ENCODE data around the gene MYO1B.

Gene MYO1B

GRCh38 chr2:191280290-191280689 is 35.1 kb downstream of the MYO1B start:
- DNase-seq (ENCODE audit: low spot score) = no peak
- no peak overlapping the region for H3K27ac Mint-ChIP-seq
- no peaks in the 10 kb centered on the region for H3K4me1 Mint-ChIP-seq (ENCODE audit: low read depth)
- no peaks in the 10 kb centered on the region for H3K27me3 Mint-ChIP-seq (ENCODE audit: low read depth)
- H3K9me3 Mint-ChIP-seq = no peaks in the 10 kb centered on the region
- H3K36me3 Mint-ChIP-seq (ENCODE audit: low read depth) = no peaks in the 10 kb centered on the region
- H3K4me3 Mint-ChIP-seq = no peak overlapping the region

- Mint-ChIP-seq H3K27ac (no peak overlapping the region), H3K27me3 (ENCODE audit: low read depth) (no peaks in the 10 kb centered on the region), H3K9me3 (no peaks in the 10 kb centered on the region), H3K4me1 (ENCODE audit: low read depth) (no peaks in the 10 kb centered on the region), H3K36me3 (ENCODE audit: low read depth) (no peaks in the 10 kb centered on the region), H3K4me3 (no peak overlapping the region)
- no peak for DNase-seq (ENCODE audit: low spot score)
Measured at GRCh38 chr2:191280834-191281756, 35.9 kb downstream of the MYO1B start.

GRCh38 chr2:191285252-191285651 is 40.0 kb downstream of the MYO1B start:
- Mint-ChIP-seq H3K27me3 (ENCODE audit: low read depth) (no peaks in the 10 kb centered on the region), H3K4me3 (no peak overlapping the region), H3K4me1 (ENCODE audit: low read depth) (no peaks in the 10 kb centered on the region), H3K36me3 (ENCODE audit: low read depth) (no peaks in the 10 kb centered on the region), H3K9me3 (no peaks in the 10 kb centered on the region), H3K27ac (no peak overlapping the region)
- no peak for DNase-seq (ENCODE audit: low spot score)

- H3K4me1 Mint-ChIP-seq (ENCODE audit: low read depth) = peaks cover 2% of the 10 kb centered on the region
- H3K4me3 Mint-ChIP-seq = no peak overlapping the region
- no peaks in the 10 kb centered on the region for H3K27me3 Mint-ChIP-seq (ENCODE audit: low read depth)
- H3K9me3 Mint-ChIP-seq = no peaks in the 10 kb centered on the region
- no peak overlapping the region for H3K27ac Mint-ChIP-seq
- no peak for DNase-seq (ENCODE audit: low spot score)
- H3K36me3 Mint-ChIP-seq (ENCODE audit: low read depth) = no peaks in the 10 kb centered on the region
Measured at GRCh38 chr2:191287820-191288219, 42.6 kb downstream of the MYO1B start.

- no peaks in the 10 kb centered on the region for H3K36me3 Mint-ChIP-seq (ENCODE audit: low read depth)
- peaks cover 10% of the 10 kb centered on the region for H3K4me1 Mint-ChIP-seq (ENCODE audit: low read depth)
- no peak overlapping the region for H3K4me3 Mint-ChIP-seq
- no peak overlapping the region for H3K27ac Mint-ChIP-seq
- DNase-seq (ENCODE audit: low spot score) = no peak
- H3K27me3 Mint-ChIP-seq (ENCODE audit: low read depth) = no peaks in the 10 kb centered on the region
- no peaks in the 10 kb centered on the region for H3K9me3 Mint-ChIP-seq
Measured at GRCh38 chr2:191289049-191289448, 43.8 kb downstream of the MYO1B start.

- no peak overlapping the region for H3K27ac Mint-ChIP-seq
- H3K36me3 Mint-ChIP-seq (ENCODE audit: low read depth) = no peaks in the 10 kb centered on the region
- H3K9me3 Mint-ChIP-seq = no peaks in the 10 kb centered on the region
- DNase-seq (ENCODE audit: low spot score) = no peak
- no peaks in the 10 kb centered on the region for H3K27me3 Mint-ChIP-seq (ENCODE audit: low read depth)
- peaks cover 14% of the 10 kb centered on the region for H3K4me1 Mint-ChIP-seq (ENCODE audit: low read depth)
- H3K4me3 Mint-ChIP-seq = no peak overlapping the region
Measured at GRCh38 chr2:191291471-191291870, 46.3 kb downstream of the MYO1B start.

- peaks cover 14% of the 10 kb centered on the region for H3K4me1 Mint-ChIP-seq (ENCODE audit: low read depth)
- H3K27me3 Mint-ChIP-seq (ENCODE audit: low read depth) = no peaks in the 10 kb centered on the region
- no peak for DNase-seq (ENCODE audit: low spot score)
- H3K9me3 Mint-ChIP-seq = no peaks in the 10 kb centered on the region
- no peaks in the 10 kb centered on the region for H3K36me3 Mint-ChIP-seq (ENCODE audit: low read depth)
- H3K4me3 Mint-ChIP-seq = no peak overlapping the region
- no peak overlapping the region for H3K27ac Mint-ChIP-seq
Measured at GRCh38 chr2:191292869-191293268, 47.7 kb downstream of the MYO1B start.

- peaks cover 14% of the 10 kb centered on the region for H3K4me1 Mint-ChIP-seq (ENCODE audit: low read depth)
- DNase-seq (ENCODE audit: low spot score) = no peak
- no peaks in the 10 kb centered on the region for H3K27me3 Mint-ChIP-seq (ENCODE audit: low read depth)
- H3K36me3 Mint-ChIP-seq (ENCODE audit: low read depth) = no peaks in the 10 kb centered on the region
- H3K9me3 Mint-ChIP-seq = no peaks in the 10 kb centered on the region
- H3K4me3 Mint-ChIP-seq = no peak overlapping the region
- no peak overlapping the region for H3K27ac Mint-ChIP-seq
Measured at GRCh38 chr2:191295088-191295487, 49.9 kb downstream of the MYO1B start.

GRCh38 chr2:191296083-191297006 is 51.1 kb downstream of the MYO1B start:
- Mint-ChIP-seq H3K27me3 (ENCODE audit: low read depth) (no peaks in the 10 kb centered on the region), H3K9me3 (no peaks in the 10 kb centered on the region), H3K27ac (no peak overlapping the region), H3K4me1 (ENCODE audit: low read depth) (peaks cover 14% of the 10 kb centered on the region), H3K4me3 (no peak overlapping the region), H3K36me3 (ENCODE audit: low read depth) (no peaks in the 10 kb centered on the region)
- no peak for DNase-seq (ENCODE audit: low spot score)

- Mint-ChIP-seq H3K4me3 (no peak overlapping the region), H3K9me3 (no peaks in the 10 kb centered on the region), H3K27ac (no peak overlapping the region), H3K36me3 (ENCODE audit: low read depth) (no peaks in the 10 kb centered on the region), H3K27me3 (ENCODE audit: low read depth) (no peaks in the 10 kb centered on the region), H3K4me1 (ENCODE audit: low read depth) (peaks cover 13% of the 10 kb centered on the region)
- DNase-seq (ENCODE audit: low spot score) = no peak
Measured at GRCh38 chr2:191297033-191297432, 51.8 kb downstream of the MYO1B start.

GRCh38 chr2:191298306-191298705 is 53.1 kb downstream of the MYO1B start:
- H3K27ac Mint-ChIP-seq = no peak overlapping the region
- no peak for DNase-seq (ENCODE audit: low spot score)
- H3K4me3 Mint-ChIP-seq = no peak overlapping the region
- no peaks in the 10 kb centered on the region for H3K36me3 Mint-ChIP-seq (ENCODE audit: low read depth)
- H3K9me3 Mint-ChIP-seq = no peaks in the 10 kb centered on the region
- H3K27me3 Mint-ChIP-seq (ENCODE audit: low read depth) = no peaks in the 10 kb centered on the region
- H3K4me1 Mint-ChIP-seq (ENCODE audit: low read depth) = peaks cover 9% of the 10 kb centered on the region

GRCh38 chr2:191299010-191299409 is 53.8 kb downstream of the MYO1B start:
- DNase-seq (ENCODE audit: low spot score) = no peak
- Mint-ChIP-seq H3K4me1 (ENCODE audit: low read depth) (peaks cover 5% of the 10 kb centered on the region), H3K9me3 (no peaks in the 10 kb centered on the region), H3K36me3 (ENCODE audit: low read depth) (no peaks in the 10 kb centered on the region), H3K27ac (no peak overlapping the region), H3K4me3 (no peak overlapping the region), H3K27me3 (ENCODE audit: low read depth) (no peaks in the 10 kb centered on the region)

GRCh38 chr2:191299866-191300265 is 54.7 kb downstream of the MYO1B start:
- peaks cover 2% of the 10 kb centered on the region for H3K4me1 Mint-ChIP-seq (ENCODE audit: low read depth)
- no peaks in the 10 kb centered on the region for H3K27me3 Mint-ChIP-seq (ENCODE audit: low read depth)

GRCh38 chr2:191301971-191302370 is 56.8 kb downstream of the MYO1B start:
- Mint-ChIP-seq H3K27me3 (ENCODE audit: low read depth) (no peaks in the 10 kb centered on the region), H3K9me3 (no peaks in the 10 kb centered on the region), H3K4me1 (ENCODE audit: low read depth) (no peaks in the 10 kb centered on the region), H3K27ac (no peak overlapping the region), H3K4me3 (no peak overlapping the region), H3K36me3 (ENCODE audit: low read depth) (no peaks in the 10 kb centered on the region)
- no peak for DNase-seq (ENCODE audit: low spot score)

More at GRCh38 chr2:191299866-191300265, 54.7 kb downstream of the MYO1B start:
- Mint-ChIP-seq H3K36me3 (ENCODE audit: low read depth) (no peaks in the 10 kb centered on the region), H3K4me3 (no peak overlapping the region), H3K27ac (no peak overlapping the region), H3K9me3 (no peaks in the 10 kb centered on the region)
- DNase-seq (ENCODE audit: low spot score) = no peak
